Ovary (tissue), 9 donors: ENCODE measurements around the gene PSME4. TPM values are rescaled to one million over a fixed set of nuclear protein-coding genes. Genes with fewer than 3 reads are reported as not detected.
"Not testable (repeated sequence)": the region's sequence is repeated elsewhere in the genome, so short reads cannot be mapped to it uniquely, and the experiment has no call there.

Source experiments
- DNase-seq, 5 donors: peaks; one replicate each; pipeline ENCODE4 v3.0.0-alpha.2; 2019 to 2020
- H3K27ac ChIP-seq, 2 donors: fragments of 200-600 bp; one replicate each; pipeline versions ENCODE4 v1.5.1 to v1.8.0; 2019 to 2022
- H3K27me3 ChIP-seq: fragments of 200-600 bp; one replicate; pipeline ENCODE4 v1.8.0; 2022
- H3K36me3 ChIP-seq: fragments of 200-600 bp; sonication (generic); one replicate; pipeline ENCODE4 v1.5.1; 2019
- H3K4me1 ChIP-seq: one replicate; pipeline ENCODE4 v1.8.1; 2013; ENCODE audit warnings: mild to moderate bottlenecking, moderate library complexity; ENCODE audit not compliant: insufficient read depth
- H3K4me3 ChIP-seq: fragments of 200-600 bp; sonication (generic); one replicate; pipeline ENCODE4 v1.5.1; 2017
- H3K9me3 ChIP-seq, 2 donors: fragments of 200-600 bp in 1 of 2; sonication (generic) in 1 of 2; one replicate each; pipeline versions ENCODE4 v1.5.1 to v1.8.1; 2013 to 2019; ENCODE audit warnings: mild to moderate bottlenecking in 1 of 2, moderate library complexity in 1 of 2
- CTCF ChIP-seq, 3 donors: fragments of 450-650 bp in 2 of 3; fragments of 200-600 bp in 1 of 3; IDR thresholded peaks; one replicate each; pipeline versions ENCODE4 v1.5.1 to v1.8.0; 2016 to 2022; ENCODE audit warnings: antibody characterized with exemption in 3 of 3, mild to moderate bottlenecking in 1 of 3
- EP300 ChIP-seq: sonication (generic); formaldehyde crosslinking; IDR thresholded peaks from one replicate; pipeline ENCODE4 v1.6.1; 2017; ENCODE audit warnings: antibody characterized with exemption
- POLR2A ChIP-seq: fragments of 450-650 bp; IDR thresholded peaks from one replicate; pipeline ENCODE4 v1.6.1; 2017; ENCODE audit warnings: antibody characterized with exemption, mild to moderate bottlenecking, moderate library complexity
- WGBS, 3 donors: extraction: QIAGEN DNeasy Blood & Tissue Kit in 1 of 3; methylation state at CpG; one replicate each; pipeline versions ENCODE4 v1.1.5 to v1.1.7; 2013 to 2017; 5-methylcytosine and 5-hydroxymethylcytosine counted together
- intact Hi-C, 4 donors: fragments of 100-400 bp; cut with DNase I; formaldehyde crosslinking; loops; one replicate each; pipeline versions ENCODE4 v1.11.0 to v1.15.1; 2022 to 2023
- polyA plus RNA-seq, 2 donors: library from polyadenylated mRNA; stranded (reverse); fragments of 200-250 nt in 1 of 2; fragments of 350-450 nt in 1 of 2; fragmentation: Illumina TruSeq in 1 of 2; extraction: RNeasy Lipid Tissue Mini Kit (QIAGEN cat#74804) in 1 of 2; gene quantifications; one replicate each; pipeline ENCODE4 v1.2.3, GENCODE V29; 2013 to 2014
- total RNA-seq, 7 donors: library from RNA; depleted of rRNA in 2 of 7; stranded (reverse); fragments of >200 nt in 2 of 7; fragmentation: NEBNext Ultra II Directional in 3 of 7; extraction: Animal tissue kit (Norgen Biotek cat#: 25700) in 3 of 7; gene quantifications; one replicate each; pipeline versions ENCODE4 v1.1.0 to v1.2.4, GENCODE V29; 2016 to 2023
- donor health status: DM: no; HTN: no; CAD: no; lungs with moderate emphysema.
- donor health status: DM: no; HTN: no; CAD: no.
- donor health status: Bipolar disorder and iron deficiency.
- donor health status: DM: yes; HTN: yes; CAD: no.
- donor health status: DM: no; HTN: no; CAD: no.
- donor health status: DM: yes; HTN: yes; CAD: no.

Gene PSME4
- total and polyA plus RNA-seq, 9 donors = 12.8 to 52.1 (median 32.3) TPM

GRCh38 chr2:53933329-53933728, 37.5 kb downstream of the PSME4 start:
- Histone ChIP-seq H3K9me3 (no peaks in the 10 kb centered on the region), H3K4me3 (no peak overlapping the region), H3K36me3 (no peaks in the 10 kb centered on the region), H3K27me3 (no peaks in the 10 kb centered on the region), H3K4me1 (no peaks in the 10 kb centered on the region), H3K27ac (no peak overlapping the region)
- WGBS, 3 donors = 92 to 94% (median 93%) methylated on average over 8 of the region's 8 CpGs
- DNase-seq = no peak
- no peak for TF ChIP-seq EP300
- no peak for TF ChIP-seq CTCF (IDR thresholded peaks at IDR 0.05)
- intact Hi-C loops = no loop called here

GRCh38 chr2:53926321-53926720, 44.5 kb downstream of the PSME4 start:
- intact Hi-C loops, H3K27ac ChIP-seq, H3K36me3 ChIP-seq, H3K27me3 ChIP-seq, H3K4me3 ChIP-seq, H3K4me1 ChIP-seq, H3K9me3 ChIP-seq, DNase-seq: not testable (repeated sequence)
- WGBS, 3 donors = 85 to 90% (median 90%) methylated on average over 8 of the region's 8 CpGs

GRCh38 chr2:53913721-53914120, 57.1 kb downstream of the PSME4 start:
- DNase-seq = no peak
- no peaks in the 10 kb centered on the region for H3K36me3 ChIP-seq

GRCh38 chr2:53911434-53912189, 59.2 kb downstream of the PSME4 start:
- Histone ChIP-seq H3K36me3 (no peaks in the 10 kb centered on the region), H3K4me3 (no peak overlapping the region), H3K9me3 (no peaks in the 10 kb centered on the region), H3K27me3 (no peaks in the 10 kb centered on the region), H3K4me1 (no peaks in the 10 kb centered on the region), H3K27ac (no peak overlapping the region)
- intact Hi-C loops = no loop called here
- TF ChIP-seq EP300 (no peak), POLR2A (no peak), CTCF (IDR thresholded peaks at IDR 0.05) (no peak)
- no peak for DNase-seq
- 65 to 79% (median 72%) methylated on average over 4 of the region's 4 CpGs for whole genome bisulfite sequencing, 3 donors

More at GRCh38 chr2:53913721-53914120, 57.1 kb downstream of the PSME4 start:
- Histone ChIP-seq H3K27ac (no peak overlapping the region), H3K9me3 (no peaks in the 10 kb centered on the region), H3K27me3 (no peaks in the 10 kb centered on the region), H3K4me3 (no peak overlapping the region), H3K4me1 (no peaks in the 10 kb centered on the region)
- 72 to 76% (median 74%) methylated on average over 3 of the region's 3 CpGs for WGBS, 3 donors
- no peak for TF ChIP-seq EP300
- no peak for TF ChIP-seq CTCF (IDR thresholded peaks at IDR 0.05)
- TF ChIP-seq POLR2A = no peak
- intact Hi-C loops = no loop called here

- Histone ChIP-seq H3K27ac (no peak overlapping the region), H3K4me1 (no peaks in the 10 kb centered on the region), H3K36me3 (no peaks in the 10 kb centered on the region), H3K4me3 (no peak overlapping the region), H3K27me3 (no peaks in the 10 kb centered on the region), H3K9me3 (no peaks in the 10 kb centered on the region)
- intact Hi-C loops = no loop called here
- TF ChIP-seq CTCF (IDR thresholded peaks at IDR 0.05) (no peak), EP300 (no peak), POLR2A (no peak)
- WGBS, 3 donors = 87 to 91% (median 88%) methylated on average over 1 of the region's 1 CpG
- DNase-seq = no peak
Measured at GRCh38 chr2:53907582-53907981, 63.2 kb downstream of the PSME4 start.
